ENCODE measurements around the gene NDEL1. TPM values are rescaled to one million over a fixed set of nuclear protein-coding genes. Genes with fewer than 3 reads are reported as not detected.
A peak's percentile ranks its signal among the peaks of the same experiment; 100 is the strongest.

NDEL1 gene
- total and polyA plus RNA-seq, 3 donors from 2014 or later, result 51.2 to 85.4 (median 73.1) TPM

- TF ChIP-seq POLR2A (IDR thresholded peaks at IDR 0.05) (no peak), CTCF (IDR thresholded peaks at IDR 0.05) (no peak)
- Histone ChIP-seq H3K4me1 (no peaks in the 10 kb centered on the region), H3K27me3 (no peaks in the 10 kb centered on the region), H3K27ac (no peak overlapping the region), H3K36me3 (ENCODE audit: low read depth, missing control alignments) (no peaks in the 10 kb centered on the region), H3K9me3 (no peaks in the 10 kb centered on the region), H3K4me3 (no peak overlapping the region)
- no peak for DNase-seq
- intact Hi-C loops (cut with DNase I; ENCODE audit: low total_unique reads), result no loop called here
- WGBS, 2 donors, result 66 to 88% methylated on average over 4 of the region's 4 CpGs
Measured at GRCh38 chr17:8488901-8489300, 53.2 kb downstream of the NDEL1 start.

- no peak overlapping the region for H3K27ac ChIP-seq
- TF ChIP-seq CTCF (IDR thresholded peaks at IDR 0.05) (no peak), POLR2A (IDR thresholded peaks at IDR 0.05) (no peak)
- H3K9me3 ChIP-seq, result no peaks in the 10 kb centered on the region
- H3K4me3 ChIP-seq, result no peak overlapping the region
- no peaks in the 10 kb centered on the region for H3K4me1 ChIP-seq
- no peaks in the 10 kb centered on the region for H3K27me3 ChIP-seq
- WGBS, 2 donors, result 89 to 92% methylated on average over 3 of the region's 3 CpGs
- no peaks in the 10 kb centered on the region for H3K36me3 ChIP-seq (ENCODE audit: low read depth, missing control alignments)
- intact Hi-C loops (cut with DNase I; ENCODE audit: low total_unique reads), result no loop called here
- DNase-seq, result no peak
Measured at GRCh38 chr17:8489841-8490240, 54.2 kb downstream of the NDEL1 start.

- 86 to 94% methylated on average over 17 of the region's 17 CpGs for WGBS, 2 donors
- H3K9me3 ChIP-seq, result no peaks in the 10 kb centered on the region
- no peak for DNase-seq
- no peaks in the 10 kb centered on the region for H3K4me1 ChIP-seq
- no peak overlapping the region for H3K4me3 ChIP-seq
- H3K27me3 ChIP-seq, result no peaks in the 10 kb centered on the region
- no peak overlapping the region for H3K27ac ChIP-seq
- intact Hi-C loops (cut with DNase I; ENCODE audit: low total_unique reads), result no loop called here
- no peak for TF ChIP-seq CTCF (IDR thresholded peaks at IDR 0.05)
- TF ChIP-seq POLR2A (IDR thresholded peaks at IDR 0.05), result no peak
- no peaks in the 10 kb centered on the region for H3K36me3 ChIP-seq (ENCODE audit: low read depth, missing control alignments)
Measured at GRCh38 chr17:8490256-8491023, 54.8 kb downstream of the NDEL1 start.

- Histone ChIP-seq H3K27me3 (no peaks in the 10 kb centered on the region), H3K4me3 (no peak overlapping the region), H3K4me1 (no peaks in the 10 kb centered on the region), H3K27ac (no peak overlapping the region), H3K9me3 (no peaks in the 10 kb centered on the region), H3K36me3 (ENCODE audit: low read depth, missing control alignments) (no peaks in the 10 kb centered on the region)
- intact Hi-C loops (cut with DNase I; ENCODE audit: low total_unique reads), result no loop called here
- WGBS, 2 donors, result 97 to 98% methylated on average over 17 of the region's 17 CpGs
- no peak for DNase-seq
- TF ChIP-seq POLR2A (IDR thresholded peaks at IDR 0.05) (no peak), CTCF (IDR thresholded peaks at IDR 0.05) (no peak)
Measured at GRCh38 chr17:8492121-8492520, 56.4 kb downstream of the NDEL1 start.

- intact Hi-C loops (cut with DNase I; ENCODE audit: low total_unique reads), result no loop called here
- no peaks in the 10 kb centered on the region for H3K36me3 ChIP-seq (ENCODE audit: low read depth, missing control alignments)
- WGBS, 2 donors, result 86 to 88% methylated on average over 12 of the region's 12 CpGs
Measured at GRCh38 chr17:8494021-8494420, 58.3 kb downstream of the NDEL1 start.

More at GRCh38 chr17:8494021-8494420, 58.3 kb downstream of the NDEL1 start:
- H3K27ac ChIP-seq, result no peak overlapping the region
- no peak overlapping the region for H3K4me3 ChIP-seq
- TF ChIP-seq POLR2A (IDR thresholded peaks at IDR 0.05) (no peak), CTCF (IDR thresholded peaks at IDR 0.05) (no peak)
- no peaks in the 10 kb centered on the region for H3K27me3 ChIP-seq
- DNase-seq, result peak; percentile 4
- no peaks in the 10 kb centered on the region for H3K9me3 ChIP-seq
- H3K4me1 ChIP-seq, result peaks cover 2% of the 10 kb centered on the region
